HL-60 (cell line): ENCODE data around the gene POR.

ENCODE experiments used
- DNase-seq, 2 experiments: peaks; one replicate each; pipeline ENCODE4 v3.0.0-alpha.2; 2010 to 2020; ENCODE audit warnings: low read depth in 1 of 2, low spot score in 1 of 2
- H3K27ac ChIP-seq: fragments of 250-450 bp; sonication (Bioruptor Pico); replicated peaks from 2 replicates; pipeline ENCODE4 v1.5.1; 2020; ENCODE audit warnings: mild to moderate bottlenecking, moderate library complexity
- H3K27me3 ChIP-seq: fragments of 250-450 bp; sonication (Bioruptor Pico); 2 replicates; pipeline ENCODE4 v1.5.1; 2021; ENCODE audit warnings: mild to moderate bottlenecking, moderate library complexity; ENCODE audit not compliant: insufficient read depth, poor library complexity, severe bottlenecking
- H3K4me3 ChIP-seq: replicated peaks from 2 replicates; pipeline ENCODE4 v1.5.1; 2011; ENCODE audit warnings: mild to moderate bottlenecking, control low read depth, low read length; ENCODE audit not compliant: insufficient read depth
- GABPA ChIP-seq: IDR thresholded peaks from 2 replicates; pipeline ENCODE4 v1.6.1; 2012; ENCODE audit warnings: low read depth
- POLR2AphosphoS5 ChIP-seq: IDR thresholded peaks from 2 replicates; pipeline ENCODE4 v1.6.1; 2012; ENCODE audit warnings: low read depth
- SPI1 ChIP-seq: IDR thresholded peaks from 2 replicates; pipeline ENCODE4 v1.6.1; 2012; ENCODE audit warnings: low read depth, mild to moderate bottlenecking, borderline replicate concordance
- TF ChIP-seq, protein P1 (sequence below): IDR thresholded peaks from 2 replicates; pipeline ENCODE4 v1.6.1; 2012; ENCODE audit warnings: low read depth; ENCODE audit not compliant: insufficient replicate concordance
- TF ChIP-seq, protein P2 (sequence below): IDR thresholded peaks from one replicate; pipeline ENCODE4 v1.5.1; 2011; ENCODE audit warnings: low read length, control low read depth, inconsistent platforms; ENCODE audit not compliant: insufficient read depth

Gene POR

DNA sequence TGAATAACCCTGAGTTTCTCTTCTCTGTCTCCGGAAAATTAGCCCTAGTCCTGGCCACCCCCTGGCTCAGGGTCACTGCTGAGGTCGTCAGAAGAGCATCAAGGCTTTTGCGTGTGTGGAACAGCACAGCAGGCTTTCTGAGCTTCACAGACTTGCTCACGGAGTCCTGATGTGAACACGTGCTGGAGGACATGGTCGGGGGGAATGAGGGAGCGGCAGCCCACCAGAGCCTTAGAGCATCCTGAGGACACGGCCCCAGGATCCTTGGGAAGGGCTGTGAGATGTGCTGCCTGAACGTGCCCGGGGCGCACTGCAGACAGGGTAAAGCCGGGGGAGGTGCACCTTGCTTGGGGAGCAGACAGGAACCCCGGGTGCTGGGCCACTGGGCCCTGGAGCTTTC lies 50.7 kb downstream of the POR start:
- Histone ChIP-seq H3K27me3 (no peaks in the 10 kb centered on the region), H3K4me3 (no peak overlapping the region), H3K27ac (no peak overlapping the region)
- TF ChIP-seq GABPA (no peak), POLR2AphosphoS5 (no peak), SPI1 (no peak)
- TF ChIP-seq, protein P1, sequence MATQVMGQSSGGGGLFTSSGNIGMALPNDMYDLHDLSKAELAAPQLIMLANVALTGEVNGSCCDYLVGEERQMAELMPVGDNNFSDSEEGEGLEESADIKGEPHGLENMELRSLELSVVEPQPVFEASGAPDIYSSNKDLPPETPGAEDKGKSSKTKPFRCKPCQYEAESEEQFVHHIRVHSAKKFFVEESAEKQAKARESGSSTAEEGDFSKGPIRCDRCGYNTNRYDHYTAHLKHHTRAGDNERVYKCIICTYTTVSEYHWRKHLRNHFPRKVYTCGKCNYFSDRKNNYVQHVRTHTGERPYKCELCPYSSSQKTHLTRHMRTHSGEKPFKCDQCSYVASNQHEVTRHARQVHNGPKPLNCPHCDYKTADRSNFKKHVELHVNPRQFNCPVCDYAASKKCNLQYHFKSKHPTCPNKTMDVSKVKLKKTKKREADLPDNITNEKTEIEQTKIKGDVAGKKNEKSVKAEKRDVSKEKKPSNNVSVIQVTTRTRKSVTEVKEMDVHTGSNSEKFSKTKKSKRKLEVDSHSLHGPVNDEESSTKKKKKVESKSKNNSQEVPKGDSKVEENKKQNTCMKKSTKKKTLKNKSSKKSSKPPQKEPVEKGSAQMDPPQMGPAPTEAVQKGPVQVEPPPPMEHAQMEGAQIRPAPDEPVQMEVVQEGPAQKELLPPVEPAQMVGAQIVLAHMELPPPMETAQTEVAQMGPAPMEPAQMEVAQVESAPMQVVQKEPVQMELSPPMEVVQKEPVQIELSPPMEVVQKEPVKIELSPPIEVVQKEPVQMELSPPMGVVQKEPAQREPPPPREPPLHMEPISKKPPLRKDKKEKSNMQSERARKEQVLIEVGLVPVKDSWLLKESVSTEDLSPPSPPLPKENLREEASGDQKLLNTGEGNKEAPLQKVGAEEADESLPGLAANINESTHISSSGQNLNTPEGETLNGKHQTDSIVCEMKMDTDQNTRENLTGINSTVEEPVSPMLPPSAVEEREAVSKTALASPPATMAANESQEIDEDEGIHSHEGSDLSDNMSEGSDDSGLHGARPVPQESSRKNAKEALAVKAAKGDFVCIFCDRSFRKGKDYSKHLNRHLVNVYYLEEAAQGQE: no peak
- TF ChIP-seq, protein P2, sequence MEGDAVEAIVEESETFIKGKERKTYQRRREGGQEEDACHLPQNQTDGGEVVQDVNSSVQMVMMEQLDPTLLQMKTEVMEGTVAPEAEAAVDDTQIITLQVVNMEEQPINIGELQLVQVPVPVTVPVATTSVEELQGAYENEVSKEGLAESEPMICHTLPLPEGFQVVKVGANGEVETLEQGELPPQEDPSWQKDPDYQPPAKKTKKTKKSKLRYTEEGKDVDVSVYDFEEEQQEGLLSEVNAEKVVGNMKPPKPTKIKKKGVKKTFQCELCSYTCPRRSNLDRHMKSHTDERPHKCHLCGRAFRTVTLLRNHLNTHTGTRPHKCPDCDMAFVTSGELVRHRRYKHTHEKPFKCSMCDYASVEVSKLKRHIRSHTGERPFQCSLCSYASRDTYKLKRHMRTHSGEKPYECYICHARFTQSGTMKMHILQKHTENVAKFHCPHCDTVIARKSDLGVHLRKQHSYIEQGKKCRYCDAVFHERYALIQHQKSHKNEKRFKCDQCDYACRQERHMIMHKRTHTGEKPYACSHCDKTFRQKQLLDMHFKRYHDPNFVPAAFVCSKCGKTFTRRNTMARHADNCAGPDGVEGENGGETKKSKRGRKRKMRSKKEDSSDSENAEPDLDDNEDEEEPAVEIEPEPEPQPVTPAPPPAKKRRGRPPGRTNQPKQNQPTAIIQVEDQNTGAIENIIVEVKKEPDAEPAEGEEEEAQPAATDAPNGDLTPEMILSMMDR: no peak
- DNase-seq: no peak

DNA sequence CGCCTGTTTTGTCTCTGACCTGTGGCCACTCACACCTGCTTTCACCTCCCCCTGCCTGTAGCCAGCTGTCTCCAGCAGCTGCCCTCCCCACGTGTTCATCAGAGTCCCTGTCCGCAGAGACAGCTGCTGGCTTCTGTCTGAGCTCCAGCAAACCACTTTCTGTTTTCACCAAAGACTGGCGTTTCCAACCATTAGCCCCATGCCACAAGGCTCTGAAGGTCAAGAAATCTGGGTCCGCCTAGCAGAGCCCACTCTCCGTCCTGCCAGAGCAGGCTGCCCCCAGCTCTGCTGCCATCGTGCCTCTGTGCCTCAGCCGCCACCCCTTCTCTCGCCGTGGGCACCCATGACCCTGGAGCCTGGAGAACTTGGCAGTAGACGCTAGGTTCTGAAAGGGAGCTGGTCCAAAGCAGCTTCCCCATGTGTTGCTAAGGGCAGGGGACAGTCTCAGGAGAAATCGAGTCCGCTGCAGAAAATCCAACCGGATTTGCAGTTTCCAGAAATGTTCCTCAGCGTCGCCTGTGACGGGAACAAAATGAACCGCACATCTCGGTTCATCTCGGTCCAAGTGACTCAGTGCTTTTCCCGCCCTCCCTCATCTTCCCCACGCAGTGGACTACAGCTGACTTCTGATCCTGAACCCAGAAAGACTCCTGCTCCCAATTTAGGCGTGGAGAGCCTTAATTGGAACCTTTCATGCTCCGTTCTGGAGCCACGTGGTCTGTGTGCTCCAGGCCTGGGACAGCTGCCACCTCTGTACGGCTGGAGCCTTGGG lies 51.4 kb downstream of the POR start:
- H3K27me3 ChIP-seq: no peaks in the 10 kb centered on the region
- TF ChIP-seq, protein P2: no peak
- no peak for TF ChIP-seq GABPA
- TF ChIP-seq, protein P1: no peak
- TF ChIP-seq POLR2AphosphoS5: no peak
- no peak for TF ChIP-seq SPI1
- no peak overlapping the region for H3K27ac ChIP-seq
- H3K4me3 ChIP-seq: no peak overlapping the region
- no peak for DNase-seq

DNA sequence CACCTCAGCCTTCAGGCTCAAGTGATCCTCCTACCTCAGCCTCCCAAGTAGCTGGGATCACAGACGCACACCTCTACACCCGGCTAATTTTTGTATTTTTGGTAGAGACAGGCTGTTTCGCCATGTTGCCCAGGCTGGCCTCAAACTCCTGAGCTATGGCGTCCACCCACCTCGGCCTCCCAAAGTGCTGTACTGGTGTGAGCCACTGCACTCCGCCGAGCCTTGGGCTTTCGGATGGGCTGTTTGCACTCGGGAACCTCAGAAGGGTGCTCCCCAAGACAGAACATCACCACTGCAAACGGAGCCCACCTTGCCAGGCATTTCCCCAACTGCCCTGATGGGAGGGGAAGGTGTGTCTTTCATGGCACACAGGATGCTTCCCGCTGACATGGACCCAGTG lies 52.1 kb downstream of the POR start:
- no peak for TF ChIP-seq POLR2AphosphoS5
- no peak for TF ChIP-seq SPI1
- TF ChIP-seq, protein P2: no peak
- TF ChIP-seq, protein P1: no peak
- no peak for TF ChIP-seq GABPA
- no peak for DNase-seq
- no peak overlapping the region for H3K27ac ChIP-seq
- no peak overlapping the region for H3K4me3 ChIP-seq
- H3K27me3 ChIP-seq: no peaks in the 10 kb centered on the region
